Liver (tissue), 3 donors: ENCODE measurements around the gene NPAS2.

Experiments
- CTCF ChIP-seq: fragments of 150-350 bp; IDR thresholded peaks from 2 replicates; pipeline ENCODE4 v1.5.1; 2017; ENCODE audit warnings: improper control_type of control experiment, low read depth, low read length; ENCODE audit not compliant: missing input control
- FOXA1 ChIP-seq: IDR thresholded peaks from 2 replicates; pipeline ENCODE4 v1.6.1; 2016; ENCODE audit warnings: antibody characterized with exemption
- JUND ChIP-seq, 2 donors: IDR thresholded peaks; 2 replicates each; pipeline ENCODE4 v1.6.1; 2016; ENCODE audit warnings: antibody characterized with exemption in 2 of 2
- MAX ChIP-seq: IDR thresholded peaks from 2 replicates; pipeline ENCODE4 v1.6.1; 2016; ENCODE audit warnings: antibody characterized with exemption
- YY1 ChIP-seq: IDR thresholded peaks from 2 replicates; pipeline ENCODE4 v1.6.1; 2016; ENCODE audit warnings: antibody characterized with exemption, mild to moderate bottlenecking
- TF ChIP-seq, protein P1 (sequence below): IDR thresholded peaks from 2 replicates; pipeline ENCODE4 v1.6.1; 2016; ENCODE audit warnings: antibody characterized with exemption
- TF ChIP-seq, protein P2 (sequence below): IDR thresholded peaks from 2 replicates; pipeline ENCODE4 v1.6.1; 2016; ENCODE audit warnings: antibody characterized with exemption, mild to moderate bottlenecking
- donor health status: healthy.
- donor health status: healthy.

GRCh38 chr2:100887039-100887578 lies 67.2 kb downstream of the NPAS2 start:
- TF ChIP-seq CTCF (no peak), JUND (IDR thresholded peaks at IDR 0.05) (no peak), YY1 (no peak), FOXA1 (no peak), MAX (no peak)
- TF ChIP-seq, protein P1, sequence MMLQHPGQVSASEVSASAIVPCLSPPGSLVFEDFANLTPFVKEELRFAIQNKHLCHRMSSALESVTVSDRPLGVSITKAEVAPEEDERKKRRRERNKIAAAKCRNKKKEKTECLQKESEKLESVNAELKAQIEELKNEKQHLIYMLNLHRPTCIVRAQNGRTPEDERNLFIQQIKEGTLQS = no peak
- TF ChIP-seq, protein P2, sequence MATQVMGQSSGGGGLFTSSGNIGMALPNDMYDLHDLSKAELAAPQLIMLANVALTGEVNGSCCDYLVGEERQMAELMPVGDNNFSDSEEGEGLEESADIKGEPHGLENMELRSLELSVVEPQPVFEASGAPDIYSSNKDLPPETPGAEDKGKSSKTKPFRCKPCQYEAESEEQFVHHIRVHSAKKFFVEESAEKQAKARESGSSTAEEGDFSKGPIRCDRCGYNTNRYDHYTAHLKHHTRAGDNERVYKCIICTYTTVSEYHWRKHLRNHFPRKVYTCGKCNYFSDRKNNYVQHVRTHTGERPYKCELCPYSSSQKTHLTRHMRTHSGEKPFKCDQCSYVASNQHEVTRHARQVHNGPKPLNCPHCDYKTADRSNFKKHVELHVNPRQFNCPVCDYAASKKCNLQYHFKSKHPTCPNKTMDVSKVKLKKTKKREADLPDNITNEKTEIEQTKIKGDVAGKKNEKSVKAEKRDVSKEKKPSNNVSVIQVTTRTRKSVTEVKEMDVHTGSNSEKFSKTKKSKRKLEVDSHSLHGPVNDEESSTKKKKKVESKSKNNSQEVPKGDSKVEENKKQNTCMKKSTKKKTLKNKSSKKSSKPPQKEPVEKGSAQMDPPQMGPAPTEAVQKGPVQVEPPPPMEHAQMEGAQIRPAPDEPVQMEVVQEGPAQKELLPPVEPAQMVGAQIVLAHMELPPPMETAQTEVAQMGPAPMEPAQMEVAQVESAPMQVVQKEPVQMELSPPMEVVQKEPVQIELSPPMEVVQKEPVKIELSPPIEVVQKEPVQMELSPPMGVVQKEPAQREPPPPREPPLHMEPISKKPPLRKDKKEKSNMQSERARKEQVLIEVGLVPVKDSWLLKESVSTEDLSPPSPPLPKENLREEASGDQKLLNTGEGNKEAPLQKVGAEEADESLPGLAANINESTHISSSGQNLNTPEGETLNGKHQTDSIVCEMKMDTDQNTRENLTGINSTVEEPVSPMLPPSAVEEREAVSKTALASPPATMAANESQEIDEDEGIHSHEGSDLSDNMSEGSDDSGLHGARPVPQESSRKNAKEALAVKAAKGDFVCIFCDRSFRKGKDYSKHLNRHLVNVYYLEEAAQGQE = no peak
